NCI-H460 (cell line): Measurements from ENCODE around the gene CLBA1. TPM values are rescaled to one million over a fixed set of nuclear protein-coding genes. Genes with fewer than 3 reads are reported as not detected.

ENCODE experiments used
- DNase-seq: peaks from one replicate; pipeline ENCODE4 v3.0.0-alpha.2; 2016; ENCODE audit warnings: low read depth; ENCODE audit errors: extremely low read depth
- total RNA-seq: library from RNA; depleted of rRNA; stranded (reverse); fragments of >200 nt; shearing (Covaris generic); gene quantifications from 2 replicates; pipeline ENCODE4 v1.2.3, GENCODE V29; 2014

CLBA1 gene
- total RNA-seq, 1 experiment from 2014 or later = 11.8 TPM

- DNase-seq = no peak
Observed at GRCh38 chr14:104978746-104979691, 6.6 kb upstream of the CLBA1 start.

GRCh38 chr14:104979758-104980610 is 5.6 kb upstream of the CLBA1 start:
- no peak for DNase-seq

GRCh38 chr14:104980611-104981531 is 4.7 kb upstream of the CLBA1 start:
- DNase-seq = no peak

GRCh38 chr14:104981699-104982541 is 3.7 kb upstream of the CLBA1 start:
- no peak for DNase-seq

GRCh38 chr14:104982548-104983230 is 2.9 kb upstream of the CLBA1 start:
- DNase-seq = no peak

- no peak for DNase-seq
Observed at GRCh38 chr14:104983231-104983721, 2.3 kb upstream of the CLBA1 start.

- DNase-seq = no peak
Observed at GRCh38 chr14:104984056-104984894, 1.3 kb upstream of the CLBA1 start.

- no peak for DNase-seq
Observed at GRCh38 chr14:104986487-104987164, 1.0 kb downstream of the CLBA1 start.

GRCh38 chr14:104989236-104989950 is 3.8 kb downstream of the CLBA1 start:
- DNase-seq = no peak

GRCh38 chr14:104989951-104990303 is 4.3 kb downstream of the CLBA1 start:
- no peak for DNase-seq

- DNase-seq = no peak
Observed at GRCh38 chr14:104991896-104992230, 6.3 kb downstream of the CLBA1 start.

GRCh38 chr14:104992501-104992900 is 6.9 kb downstream of the CLBA1 start:
- DNase-seq = no peak

GRCh38 chr14:104993306-104993705 is 7.7 kb downstream of the CLBA1 start:
- no peak for DNase-seq

GRCh38 chr14:104993808-104994591 is 8.4 kb downstream of the CLBA1 start:
- DNase-seq = no peak

GRCh38 chr14:104994978-104995377 is 9.4 kb downstream of the CLBA1 start:
- DNase-seq = no peak

GRCh38 chr14:104996032-104996431 is 10.4 kb downstream of the CLBA1 start:
- no peak for DNase-seq
